SK-N-SH (cell line): ENCODE measurements around the gene CAMTA2. TPM values are rescaled to one million over a fixed set of nuclear protein-coding genes. Genes with fewer than 3 reads are reported as not detected.

Source experiments
- CTCF ChIA-PET: fragments of 300-600, 350-600 bp; formaldehyde crosslinking; extraction: SDS; loops from one replicate; lab custom pipeline; 2021; lab: Yijun Ruan, JAX
- POLR2A ChIA-PET: fragments of 350-600 bp; sonication (Branson Sonifier 250); formaldehyde crosslinking; extraction: SDS; loops from one replicate; lab custom pipeline; 2020; ENCODE audit warnings: antibody characterized with exemption, inconsistent platforms; lab: Yijun Ruan, JAX
- DNase-seq: peaks from one replicate; pipeline ENCODE4 v3.0.0; 2012
- H2AFZ ChIP-seq: fragments of 200-600 bp; sonication (generic); 2 replicates; pipeline ENCODE4 v1.8.1; 2016; ENCODE audit warnings: antibody characterized with exemption, mild to moderate bottlenecking, low read depth
- H3F3A ChIP-seq: fragments of 200-600 bp; sonication (generic); replicated peaks from 2 replicates; pipeline ENCODE3; 2016; ENCODE audit warnings: antibody characterized with exemption, mild to moderate bottlenecking; ENCODE audit not compliant: insufficient read depth
- H3K27ac ChIP-seq, 2 experiments: fragments of 200-500 bp in 1 of 2; fragments of 200-600 bp in 1 of 2; sonication (Bioruptor generic) in 1 of 2; sonication (generic), shearing (Covaris generic) in 1 of 2; 2 replicates each; pipeline versions ENCODE4 v1.5.1 to v1.6.1; 2014 to 2016; ENCODE audit warnings: low read depth in 2 of 2, inconsistent platforms in 1 of 2, low read length in 1 of 2, mild to moderate bottlenecking in 1 of 2, mixed read lengths in 1 of 2
- H3K27me3 ChIP-seq: fragments of 200-600 bp; sonication (generic), shearing (Covaris generic); 2 replicates; pipeline ENCODE4 v1.6.1; 2016; ENCODE audit warnings: mixed run types; ENCODE audit not compliant: insufficient read depth
- H3K36me3 ChIP-seq, 2 experiments: fragments of 200-500 bp in 1 of 2; fragments of 200-600 bp in 1 of 2; sonication (Bioruptor generic) in 1 of 2; sonication (generic) in 1 of 2; replicated peaks in 1 of 2; 2 replicates each; pipeline versions ENCODE3 to v1.5.1; 2014 to 2016; ENCODE audit warnings: low read length in 1 of 2, mild to moderate bottlenecking in 1 of 2; ENCODE audit not compliant: insufficient read depth in 2 of 2, control insufficient read depth in 1 of 2
- H3K4me1 ChIP-seq, 2 experiments: fragments of 200-500 bp in 1 of 2; fragments of 200-600 bp in 1 of 2; sonication (Bioruptor generic) in 1 of 2; sonication (generic), shearing (Covaris generic) in 1 of 2; 2 replicates each; pipeline versions ENCODE4 v1.5.1 to v1.6.1; 2014 to 2016; ENCODE audit warnings: low read depth in 1 of 2, low read length in 1 of 2, mixed run types in 1 of 2; ENCODE audit not compliant: insufficient read depth in 2 of 2, control insufficient read depth in 1 of 2
- H3K4me2 ChIP-seq: fragments of 200-600 bp; sonication (generic), shearing (Covaris generic); 2 replicates; pipeline ENCODE4 v1.6.1; 2017; ENCODE audit warnings: mixed run types
- H3K4me3 ChIP-seq, 2 experiments: fragments of 200-500 bp in 1 of 2; fragments of 200-600 bp in 1 of 2; sonication (Bioruptor generic) in 1 of 2; sonication (generic), shearing (Covaris generic) in 1 of 2; 2 replicates each; pipeline versions ENCODE4 v1.5.1 to v1.8.1; 2014 to 2016; ENCODE audit warnings: low read depth in 2 of 2, inconsistent platforms in 1 of 2, low read length in 1 of 2, mild to moderate bottlenecking in 1 of 2, mixed read lengths in 1 of 2, moderate library complexity in 1 of 2
- H3K79me2 ChIP-seq: fragments of 200-600 bp; sonication (generic); 2 replicates; pipeline ENCODE4 v1.8.1; 2017; ENCODE audit warnings: mild to moderate bottlenecking; ENCODE audit not compliant: insufficient read depth
- H3K9ac ChIP-seq: fragments of 200-600 bp; sonication (generic); 2 replicates; pipeline ENCODE4 v1.6.1; 2017; ENCODE audit warnings: mixed run types
- H3K9me2 ChIP-seq: fragments of 200-600 bp; sonication (generic); 2 replicates; pipeline ENCODE4 v1.6.1; 2017; ENCODE audit warnings: mixed run types
- H3K9me3 ChIP-seq: fragments of 200-600 bp; sonication (generic); 2 replicates; pipeline ENCODE4 v1.6.1; 2017; ENCODE audit warnings: mixed run types, mild to moderate bottlenecking, moderate library complexity
- H4K20me1 ChIP-seq: fragments of 200-600 bp; sonication (generic); 2 replicates; pipeline ENCODE4 v1.6.1; 2017; ENCODE audit warnings: mild to moderate bottlenecking, mixed run types; ENCODE audit not compliant: insufficient read depth
- CTCF ChIP-seq: fragments of 200-600 bp; sonication (generic); IDR thresholded peaks from 2 replicates; pipeline ENCODE4 v1.6.1; 2017; ENCODE audit warnings: antibody characterized with exemption, mild to moderate bottlenecking, moderate library complexity
- EP300 ChIP-seq, 2 experiments: IDR thresholded peaks; 2 replicates each; pipeline versions ENCODE4 v1.4.0 to v1.6.1; 2012; ENCODE audit warnings: borderline replicate concordance in 1 of 2, low read depth in 1 of 2, low read length in 1 of 2
- FOSL2 ChIP-seq: IDR thresholded peaks from 2 replicates; pipeline ENCODE4 v1.4.0; 2012; ENCODE audit warnings: low read depth, mild to moderate bottlenecking, moderate library complexity, borderline replicate concordance
- GATA2 ChIP-seq: sonication (generic); formaldehyde crosslinking; IDR thresholded peaks from 2 replicates; pipeline ENCODE4 v1.5.0; 2020; ENCODE audit warnings: mild to moderate bottlenecking, missing genetic modification reagents
- JUND ChIP-seq: IDR thresholded peaks from 2 replicates; pipeline ENCODE4 v1.4.0; 2012
- MXI1 ChIP-seq: IDR thresholded peaks from 2 replicates; pipeline ENCODE4 v1.6.1; 2012; ENCODE audit warnings: mild to moderate bottlenecking, low read depth, low read length, improper control_type of control experiment
- NRF1 ChIP-seq: IDR thresholded peaks from 2 replicates; pipeline ENCODE4 v1.6.1; 2012; ENCODE audit warnings: low read depth, mild to moderate bottlenecking, low read length
- REST ChIP-seq: IDR thresholded peaks from 2 replicates; pipeline ENCODE4 v1.6.1; 2012; ENCODE audit warnings: mild to moderate bottlenecking, low read depth, low read length, moderate library complexity
- TAF1 ChIP-seq: IDR thresholded peaks from 2 replicates; pipeline ENCODE4 v1.6.1; 2012; ENCODE audit warnings: low read depth, mild to moderate bottlenecking, low read length, moderate library complexity, borderline replicate concordance
- WGBS: methylation state at CpG from one replicate; pipeline ENCODE4 v1.1.6; 2017; ENCODE audit warnings: low lambda C conversion rate; 5-methylcytosine and 5-hydroxymethylcytosine counted together
- polyA plus RNA-seq, 3 experiments: library from polyadenylated mRNA; depleted of rRNA; stranded (reverse); fragments of >200 nt; gene quantifications; 2 replicates each; pipeline ENCODE4 v1.2.3, GENCODE V29; 2012
- TF ChIP-seq, protein P1 (sequence below): fragments of 150-350 bp; IDR thresholded peaks from 2 replicates; pipeline ENCODE4 v1.6.1; 2017; ENCODE audit warnings: antibody characterized with exemption, low read length, low read depth, borderline replicate concordance
- TF ChIP-seq, protein P2 (sequence below): IDR thresholded peaks from 2 replicates; pipeline ENCODE4; 2012

The CAMTA2 gene
- polyA plus RNA-seq, 1 of the 3 experiments (the other 2 are of a cell fraction) = 27.0 TPM

DNA sequence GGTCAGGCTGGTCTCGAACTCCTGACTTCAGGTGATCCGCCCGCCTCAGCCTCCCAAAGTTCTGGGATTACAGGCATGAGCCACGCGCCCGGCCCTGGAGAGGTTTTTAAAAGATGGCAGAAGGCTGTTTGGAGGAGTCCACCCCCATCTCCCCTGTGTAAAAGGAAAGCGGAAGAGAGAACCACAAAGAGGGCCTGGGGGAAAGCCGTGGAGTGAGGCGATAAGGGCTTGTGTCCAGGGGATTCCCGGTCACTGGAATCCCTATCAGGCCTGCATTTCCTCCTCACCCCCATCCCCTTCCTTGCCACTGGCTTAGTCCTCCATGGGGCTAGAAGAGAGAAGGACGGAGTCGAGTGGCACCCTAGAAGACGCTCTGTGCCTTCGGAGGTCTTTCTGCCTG lies 55.5 kb downstream of the CAMTA2 start, which contains the start of gene GP1BA:
TSS of gene GP1BA (plus strand) at position 315 of the 400 bp plus-strand sequence. CDS start 328 bp downstream, outside the sequence.
- Histone ChIP-seq H3F3A (no peaks in the 10 kb centered on the region), H3K9ac (no peak within 1 kb of the TSS), H3K4me1 (peaks cover 0 to 9% of the 10 kb centered on the region in 2 experiments; a peak in 2 of 4 replicates), H3K27ac (no peak within 1 kb of the TSS), H2AFZ (no peak within 1 kb of the TSS), H4K20me1 (no peaks in the 10 kb centered on the region), H3K9me3 (no peaks in the 10 kb centered on the region), H3K79me2 (no peaks in the 10 kb centered on the region), H3K4me2 (no peak within 1 kb of the TSS), H3K9me2 (no peaks in the 10 kb centered on the region), H3K27me3 (no peaks in the 10 kb centered on the region), H3K36me3 (peaks cover 6% of the 10 kb centered on the region in 2 experiments), H3K4me3 (no peak within 1 kb of the TSS)
- POLR2A ChIA-PET = no interaction called here
- WGBS = 88% methylated on average over 14 of the region's 14 CpGs
- TF ChIP-seq TAF1 = no peak
- TF ChIP-seq, protein P1, sequence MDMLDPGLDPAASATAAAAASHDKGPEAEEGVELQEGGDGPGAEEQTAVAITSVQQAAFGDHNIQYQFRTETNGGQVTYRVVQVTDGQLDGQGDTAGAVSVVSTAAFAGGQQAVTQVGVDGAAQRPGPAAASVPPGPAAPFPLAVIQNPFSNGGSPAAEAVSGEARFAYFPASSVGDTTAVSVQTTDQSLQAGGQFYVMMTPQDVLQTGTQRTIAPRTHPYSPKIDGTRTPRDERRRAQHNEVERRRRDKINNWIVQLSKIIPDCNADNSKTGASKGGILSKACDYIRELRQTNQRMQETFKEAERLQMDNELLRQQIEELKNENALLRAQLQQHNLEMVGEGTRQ = no peak
- no peak for TF ChIP-seq EP300 (IDR thresholded peaks at IDR 0.05; ENCODE audit: borderline replicate concordance in 1 of 2, low read depth in 1 of 2, low read length in 1 of 2)
- TF ChIP-seq, protein P2, sequence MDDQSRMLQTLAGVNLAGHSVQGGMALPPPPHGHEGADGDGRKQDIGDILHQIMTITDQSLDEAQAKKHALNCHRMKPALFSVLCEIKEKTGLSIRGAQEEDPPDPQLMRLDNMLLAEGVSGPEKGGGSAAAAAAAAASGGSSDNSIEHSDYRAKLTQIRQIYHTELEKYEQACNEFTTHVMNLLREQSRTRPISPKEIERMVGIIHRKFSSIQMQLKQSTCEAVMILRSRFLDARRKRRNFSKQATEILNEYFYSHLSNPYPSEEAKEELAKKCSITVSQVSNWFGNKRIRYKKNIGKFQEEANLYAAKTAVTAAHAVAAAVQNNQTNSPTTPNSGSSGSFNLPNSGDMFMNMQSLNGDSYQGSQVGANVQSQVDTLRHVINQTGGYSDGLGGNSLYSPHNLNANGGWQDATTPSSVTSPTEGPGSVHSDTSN = no peak
- no peak for TF ChIP-seq CTCF
- TF ChIP-seq MXI1 = no peak
- TF ChIP-seq GATA2 = no peak
- no peak for TF ChIP-seq NRF1
- TF ChIP-seq FOSL2 = no peak
- no peak for TF ChIP-seq JUND
- no peak for TF ChIP-seq REST
- CTCF ChIA-PET = interaction anchor here (1.6 to 1.9 kb wide), 2 partner anchors 55 to 142 kb away, joined by 3 to 6 read pairs; partner anchors contain the start of gene CAMTA2
- no peak for DNase-seq
